Subcutaneous abdominal adipose tissue (tissue), 5 donors: Measurements from ENCODE around the gene CCL4.

Experiments
- H3K27ac ChIP-seq: one replicate; pipeline ENCODE4 v1.7.0; 2013; ENCODE audit warnings: low read depth, mild to moderate bottlenecking, inconsistent platforms, low read length, moderate library complexity
- H3K27me3 ChIP-seq, 5 donors: one replicate each; pipeline ENCODE4 v1.7.0; 2013; ENCODE audit warnings: low read length in 5 of 5, inconsistent platforms in 1 of 5; ENCODE audit not compliant: control insufficient read depth in 5 of 5, insufficient read depth in 4 of 5
- H3K36me3 ChIP-seq, 5 donors: one replicate each; pipeline ENCODE4 v1.7.0; 2013; ENCODE audit warnings: low read length in 5 of 5; ENCODE audit not compliant: control insufficient read depth in 5 of 5, insufficient read depth in 5 of 5
- H3K4me1 ChIP-seq, 5 donors: one replicate each; pipeline ENCODE4 v1.7.0; 2013; ENCODE audit warnings: low read length in 5 of 5, mild to moderate bottlenecking in 3 of 5, moderate library complexity in 1 of 5; ENCODE audit not compliant: control insufficient read depth in 5 of 5, insufficient read depth in 5 of 5
- H3K4me3 ChIP-seq, 5 donors: one replicate each; pipeline ENCODE4 v1.7.0; 2013; ENCODE audit warnings: low read length in 5 of 5, low read depth in 1 of 5
- H3K9ac ChIP-seq, 5 donors: one replicate each; pipeline ENCODE4 v1.7.0; 2013; ENCODE audit warnings: low read length in 5 of 5, mild to moderate bottlenecking in 4 of 5, moderate library complexity in 3 of 5
- H3K9me3 ChIP-seq, 5 donors: one replicate each; pipeline ENCODE4 v1.7.0; 2013; ENCODE audit warnings: low read length in 5 of 5; ENCODE audit not compliant: control insufficient read depth in 5 of 5
- donor health status: healthy.
- donor health status: healthy.
- donor health status: healthy.
- donor health status: healthy.
- donor health status: healthy.

The CCL4 gene

DNA sequence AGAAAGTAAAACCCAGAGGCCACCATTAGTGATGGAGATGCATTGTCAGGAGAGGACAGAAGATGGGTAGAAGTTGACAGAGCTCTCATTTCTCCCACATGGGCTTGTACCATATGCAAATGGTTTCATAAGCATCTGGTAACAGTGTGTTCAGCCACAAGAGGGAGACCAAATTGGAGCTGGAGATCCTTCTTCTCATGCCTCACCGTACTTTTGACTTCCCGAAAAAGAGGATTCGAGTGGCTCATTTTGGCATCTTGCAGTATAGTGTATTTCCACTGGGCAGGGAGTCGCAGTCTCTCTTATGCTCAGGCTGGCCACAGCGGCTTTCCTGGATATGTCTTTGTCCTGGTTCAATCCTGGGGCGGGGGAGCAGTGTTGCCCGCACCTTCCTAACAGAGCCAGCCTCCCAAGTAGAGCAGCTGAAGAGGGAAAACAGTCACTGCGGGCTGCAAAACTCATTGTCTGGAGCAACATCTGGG, 49.1 kb downstream of the CCL4 start:
- Histone ChIP-seq H3K9ac (no peak overlapping the region), H3K4me3 (no peak overlapping the region), H3K4me1 (peaks cover 2 to 12% (median 10%) of the 10 kb centered on the region in 5 donors), H3K9me3 (no peaks in the 10 kb centered on the region), H3K27me3 (peaks cover 0 to 14% (median 4%) of the 10 kb centered on the region in 5 donors), H3K27ac (no peak overlapping the region), H3K36me3 (no peaks in the 10 kb centered on the region)

DNA sequence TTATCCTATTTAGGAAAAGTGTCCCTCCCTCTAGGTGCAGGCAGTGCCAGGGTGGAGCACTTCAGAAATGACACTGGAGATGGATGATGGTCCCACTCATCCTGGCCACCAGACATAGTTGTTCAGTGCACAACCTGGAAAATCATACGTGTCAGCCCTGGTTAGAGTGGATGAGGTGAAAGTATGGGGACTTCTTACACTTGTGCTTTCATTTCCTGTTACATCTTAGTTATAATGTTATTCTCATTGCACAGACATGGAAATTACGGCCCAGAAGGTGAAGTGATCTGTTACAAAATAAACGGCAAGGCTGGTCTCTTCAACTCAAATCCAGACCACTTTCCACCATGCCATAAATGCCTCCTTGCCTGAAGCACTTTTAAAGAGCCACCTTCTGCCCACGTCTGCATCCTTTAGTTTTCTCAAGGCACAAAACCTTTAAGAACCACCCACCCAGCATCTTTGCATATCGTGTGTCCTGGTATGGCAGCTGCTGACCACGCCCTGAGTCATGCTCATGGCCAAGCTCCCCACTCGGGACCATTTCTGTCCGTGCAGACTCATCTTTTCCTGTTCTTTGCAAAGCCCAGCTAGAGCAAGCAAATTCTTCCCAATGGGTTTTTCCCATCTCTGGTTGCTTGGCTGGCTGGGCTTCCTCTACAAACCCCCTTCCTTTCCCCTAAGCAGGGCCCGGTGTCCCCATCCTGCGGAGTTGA, 50.4 kb downstream of the CCL4 start:
- H3K9ac ChIP-seq = no peak overlapping the region
- no peaks in the 10 kb centered on the region for H3K9me3 ChIP-seq
- H3K27me3 ChIP-seq = peaks cover 0 to 14% (median 4%) of the 10 kb centered on the region in 5 donors
- peaks cover 2 to 9% (median 8%) of the 10 kb centered on the region in 5 donors for H3K4me1 ChIP-seq
- no peak overlapping the region for H3K27ac ChIP-seq
- no peaks in the 10 kb centered on the region for H3K36me3 ChIP-seq
- no peak overlapping the region for H3K4me3 ChIP-seq
